ENCODE data around the gene IGFBP4.

Gene IGFBP4

GRCh38 chr17:40495140-40495539, 51.9 kb downstream of the IGFBP4 start:
- no peak overlapping the region for H3K4me3 ChIP-seq
- no peak overlapping the region for H3K27ac ChIP-seq
- H3K36me3 ChIP-seq (ENCODE audit: insufficient read depth, low read length): no peaks in the 10 kb centered on the region
- H3K9ac ChIP-seq (ENCODE audit: insufficient read length): no peak overlapping the region
- H3K9me3 ChIP-seq (ENCODE audit: low read depth, low read length): no peaks in the 10 kb centered on the region
- no peak for DNase-seq (ENCODE audit: low read depth, low spot score)
- no peak for TF ChIP-seq FOXP2 (optimal IDR thresholded peaks at IDR 0.05; ENCODE audit: control extremely low read depth, extremely low read length, insufficient read depth)
- no peak for TF ChIP-seq EZH2 (IDR thresholded peaks at IDR 0.05)

DNA sequence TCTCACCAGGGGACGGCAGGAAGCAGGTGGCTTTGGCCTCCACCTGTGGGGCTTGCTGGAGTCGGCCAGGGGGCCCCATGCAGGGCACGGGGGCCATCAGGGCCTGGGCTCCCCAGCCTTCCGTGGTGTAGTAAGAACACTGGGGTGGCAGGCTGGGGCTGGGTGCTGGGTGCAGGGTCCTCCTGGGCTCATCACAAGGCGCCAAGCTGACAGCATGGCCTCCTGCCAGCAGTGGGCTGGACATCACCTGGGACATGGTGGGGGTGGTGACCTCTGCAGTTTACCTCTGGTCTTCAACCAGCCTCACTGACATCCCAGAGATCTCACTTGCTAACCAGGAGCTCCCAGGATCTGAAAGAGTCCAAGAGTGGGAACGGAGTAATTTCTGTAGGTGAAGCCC, 52.9 kb downstream of the IGFBP4 start:
- no peak for TF ChIP-seq POLR2AphosphoS5 (IDR thresholded peaks at IDR 0.05; ENCODE audit: borderline replicate concordance, low read depth, low read length)
- no peak for TF ChIP-seq EZH2 (IDR thresholded peaks at IDR 0.05)
- TF ChIP-seq FOXP2 (optimal IDR thresholded peaks at IDR 0.05; ENCODE audit: control extremely low read depth, extremely low read length, insufficient read depth): no peak
- DNase-seq (ENCODE audit: low read depth, low spot score): no peak
- Histone ChIP-seq H3K27ac (no peak overlapping the region), H3K4me3 (no peak overlapping the region), H3K9me3 (ENCODE audit: low read depth, low read length) (no peaks in the 10 kb centered on the region), H3K36me3 (ENCODE audit: insufficient read depth, low read length) (no peaks in the 10 kb centered on the region), H3K9ac (ENCODE audit: insufficient read length) (no peak overlapping the region)

GRCh38 chr17:40496634-40497420, 53.6 kb downstream of the IGFBP4 start:
- Histone ChIP-seq H3K9ac (ENCODE audit: insufficient read length) (no peak overlapping the region), H3K4me3 (no peak overlapping the region), H3K36me3 (ENCODE audit: insufficient read depth, low read length) (no peaks in the 10 kb centered on the region), H3K27ac (no peak overlapping the region), H3K9me3 (ENCODE audit: low read depth, low read length) (no peaks in the 10 kb centered on the region)
- no peak for DNase-seq (ENCODE audit: low read depth, low spot score)
- TF ChIP-seq EZH2 (IDR thresholded peaks at IDR 0.05) (no peak), FOXP2 (optimal IDR thresholded peaks at IDR 0.05; ENCODE audit: control extremely low read depth, extremely low read length, insufficient read depth) (no peak), POLR2AphosphoS5 (IDR thresholded peaks at IDR 0.05; ENCODE audit: borderline replicate concordance, low read depth, low read length) (no peak)

DNA sequence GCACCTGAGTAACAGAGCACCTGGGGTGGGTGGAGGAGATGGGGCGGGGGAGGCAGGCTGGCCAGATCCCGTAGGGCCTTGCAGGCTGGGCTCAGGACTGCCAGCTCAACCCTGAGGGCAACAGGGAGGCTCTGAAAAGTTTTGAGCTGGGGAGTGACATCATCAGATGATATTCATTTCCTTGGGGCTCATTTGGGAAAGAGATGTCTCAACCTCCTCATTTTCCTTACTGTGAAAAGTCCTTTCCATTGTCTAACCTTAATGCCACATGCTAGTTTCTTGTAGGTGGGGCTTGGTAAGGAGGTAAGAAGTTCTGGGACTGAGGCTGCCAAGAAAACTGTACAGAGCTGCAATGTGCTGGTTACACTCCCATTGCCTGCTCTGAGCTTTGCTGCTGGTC, 54.4 kb downstream of the IGFBP4 start:
- no peak for DNase-seq (ENCODE audit: low read depth, low spot score)
- TF ChIP-seq POLR2AphosphoS5 (IDR thresholded peaks at IDR 0.05; ENCODE audit: borderline replicate concordance, low read depth, low read length) (no peak), FOXP2 (optimal IDR thresholded peaks at IDR 0.05; ENCODE audit: control extremely low read depth, extremely low read length, insufficient read depth) (no peak), EZH2 (IDR thresholded peaks at IDR 0.05) (no peak)
- H3K4me3 ChIP-seq: no peak overlapping the region
- H3K36me3 ChIP-seq (ENCODE audit: insufficient read depth, low read length): no peaks in the 10 kb centered on the region
- no peak overlapping the region for H3K9ac ChIP-seq (ENCODE audit: insufficient read length)
- no peaks in the 10 kb centered on the region for H3K9me3 ChIP-seq (ENCODE audit: low read depth, low read length)
- H3K27ac ChIP-seq: no peak overlapping the region

DNA sequence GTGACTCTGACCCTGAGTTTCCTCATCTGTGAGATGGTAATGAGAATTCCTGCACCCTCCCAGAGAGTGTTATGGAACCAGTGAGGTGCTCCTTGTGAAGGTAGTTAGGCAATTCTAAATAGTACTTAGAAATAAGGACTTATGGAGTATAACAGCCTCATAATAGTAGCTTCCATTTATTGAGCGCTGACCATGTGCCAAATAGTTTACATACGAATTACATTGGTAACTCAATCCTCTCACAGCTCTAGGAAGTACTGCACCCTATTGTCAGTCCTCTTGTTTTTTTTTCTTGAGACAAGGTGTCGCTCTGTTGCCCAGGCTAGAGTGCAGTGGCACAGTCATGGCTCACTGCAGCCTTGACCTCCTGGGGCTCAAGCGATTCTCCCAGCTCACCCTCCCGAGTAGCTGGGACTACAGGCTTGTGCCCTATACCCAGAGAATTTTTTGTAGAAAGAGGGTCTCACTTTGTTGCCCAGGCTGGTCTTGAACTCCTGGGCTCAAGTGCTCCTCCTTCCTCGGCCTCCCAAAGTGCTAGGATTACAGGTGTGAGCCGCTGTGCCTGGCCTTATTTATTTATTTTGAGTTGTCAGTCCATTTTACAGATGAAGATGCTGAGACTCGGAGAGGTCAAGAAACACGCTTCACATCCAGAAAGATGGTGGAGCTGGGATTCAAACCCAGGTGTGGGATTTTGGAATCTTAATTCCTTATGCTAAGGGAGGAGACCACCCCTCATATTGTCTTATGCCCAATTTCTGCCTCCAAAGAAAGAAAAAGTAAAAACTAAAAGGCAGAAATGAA, 55.2 kb downstream of the IGFBP4 start:
- no peak for TF ChIP-seq EZH2 (IDR thresholded peaks at IDR 0.05)
- H3K36me3 ChIP-seq (ENCODE audit: insufficient read depth, low read length): no peaks in the 10 kb centered on the region
- H3K9ac ChIP-seq (ENCODE audit: insufficient read length): no peak overlapping the region
- no peak for DNase-seq (ENCODE audit: low read depth, low spot score)
- H3K9me3 ChIP-seq (ENCODE audit: low read depth, low read length): no peaks in the 10 kb centered on the region
- no peak overlapping the region for H3K4me3 ChIP-seq
- H3K27ac ChIP-seq: no peak overlapping the region

DNA sequence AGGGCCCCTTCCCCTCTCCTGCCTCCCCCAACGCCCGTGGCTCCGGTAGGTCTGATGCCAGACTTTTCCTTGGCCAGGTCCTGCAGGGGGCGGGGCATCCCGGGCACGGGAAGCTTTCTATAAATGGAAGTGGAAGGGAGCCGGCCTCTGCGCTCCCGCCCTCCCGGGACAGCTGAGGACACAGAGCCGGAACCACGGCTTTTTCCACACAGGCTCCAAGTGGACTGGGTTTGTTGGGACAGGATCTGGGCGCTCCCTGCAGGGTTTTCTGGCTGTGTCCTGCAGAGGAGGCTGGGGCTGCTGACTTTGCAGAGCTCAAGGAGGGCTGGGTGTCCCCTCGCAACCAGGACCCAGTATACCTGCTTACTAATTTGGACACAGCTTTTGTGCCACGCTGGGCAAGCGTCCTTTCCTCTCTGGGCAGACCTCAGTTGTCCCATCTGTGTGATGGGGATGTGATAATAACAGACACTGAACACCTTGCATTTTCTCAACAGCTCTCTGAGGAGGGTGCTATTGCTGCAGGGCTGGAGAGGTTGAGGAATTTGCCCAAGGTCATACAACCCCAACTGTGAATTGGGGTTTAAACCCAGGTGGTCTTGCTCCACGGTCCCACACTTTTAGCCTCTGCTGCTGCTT, 56.4 kb downstream of the IGFBP4 start:
- Histone ChIP-seq H3K36me3 (ENCODE audit: insufficient read depth, low read length) (no peaks in the 10 kb centered on the region), H3K9ac (ENCODE audit: insufficient read length) (no peak overlapping the region), H3K4me3 (no peak overlapping the region), H3K27ac (no peak overlapping the region), H3K9me3 (ENCODE audit: low read depth, low read length) (no peaks in the 10 kb centered on the region)
- no peak for DNase-seq (ENCODE audit: low read depth, low spot score)
- TF ChIP-seq POLR2AphosphoS5 (IDR thresholded peaks at IDR 0.05; ENCODE audit: borderline replicate concordance, low read depth, low read length) (no peak), EZH2 (IDR thresholded peaks at IDR 0.05) (no peak), FOXP2 (optimal IDR thresholded peaks at IDR 0.05; ENCODE audit: control extremely low read depth, extremely low read length, insufficient read depth) (no peak)

- no peak for TF ChIP-seq POLR2AphosphoS5 (IDR thresholded peaks at IDR 0.05; ENCODE audit: borderline replicate concordance, low read depth, low read length)
- no peak for TF ChIP-seq FOXP2 (optimal IDR thresholded peaks at IDR 0.05; ENCODE audit: control extremely low read depth, extremely low read length, insufficient read depth)
- no peak for TF ChIP-seq EZH2 (IDR thresholded peaks at IDR 0.05)
- no peak overlapping the region for H3K4me3 ChIP-seq
- no peaks in the 10 kb centered on the region for H3K9me3 ChIP-seq (ENCODE audit: low read depth, low read length)
- no peak overlapping the region for H3K9ac ChIP-seq (ENCODE audit: insufficient read length)
- H3K27ac ChIP-seq: no peak overlapping the region
- no peak for DNase-seq (ENCODE audit: low read depth, low spot score)
- no peaks in the 10 kb centered on the region for H3K36me3 ChIP-seq (ENCODE audit: insufficient read depth, low read length)
These were observed 56.9 kb downstream of the IGFBP4 start for GRCh38 chr17:40500190-40500589.

GRCh38 chr17:40500709-40501108, 57.5 kb downstream of the IGFBP4 start:
- H3K27ac ChIP-seq: no peak overlapping the region
- H3K9ac ChIP-seq (ENCODE audit: insufficient read length): no peak overlapping the region
- no peak overlapping the region for H3K4me3 ChIP-seq
- H3K36me3 ChIP-seq (ENCODE audit: insufficient read depth, low read length): no peaks in the 10 kb centered on the region
- TF ChIP-seq EZH2 (IDR thresholded peaks at IDR 0.05): no peak
- no peak for TF ChIP-seq FOXP2 (optimal IDR thresholded peaks at IDR 0.05; ENCODE audit: control extremely low read depth, extremely low read length, insufficient read depth)
- TF ChIP-seq POLR2AphosphoS5 (IDR thresholded peaks at IDR 0.05; ENCODE audit: borderline replicate concordance, low read depth, low read length): no peak
- no peaks in the 10 kb centered on the region for H3K9me3 ChIP-seq (ENCODE audit: low read depth, low read length)
- no peak for DNase-seq (ENCODE audit: low read depth, low spot score)
